ENCODE data around the gene JAG1. TPM values are rescaled to one million over a fixed set of nuclear protein-coding genes. Genes with fewer than 3 reads are reported as not detected.

Gene JAG1
- total RNA-seq, 4 donors from 2014 or later, result 30.7 to 41.9 (median 36.3) TPM

DNA sequence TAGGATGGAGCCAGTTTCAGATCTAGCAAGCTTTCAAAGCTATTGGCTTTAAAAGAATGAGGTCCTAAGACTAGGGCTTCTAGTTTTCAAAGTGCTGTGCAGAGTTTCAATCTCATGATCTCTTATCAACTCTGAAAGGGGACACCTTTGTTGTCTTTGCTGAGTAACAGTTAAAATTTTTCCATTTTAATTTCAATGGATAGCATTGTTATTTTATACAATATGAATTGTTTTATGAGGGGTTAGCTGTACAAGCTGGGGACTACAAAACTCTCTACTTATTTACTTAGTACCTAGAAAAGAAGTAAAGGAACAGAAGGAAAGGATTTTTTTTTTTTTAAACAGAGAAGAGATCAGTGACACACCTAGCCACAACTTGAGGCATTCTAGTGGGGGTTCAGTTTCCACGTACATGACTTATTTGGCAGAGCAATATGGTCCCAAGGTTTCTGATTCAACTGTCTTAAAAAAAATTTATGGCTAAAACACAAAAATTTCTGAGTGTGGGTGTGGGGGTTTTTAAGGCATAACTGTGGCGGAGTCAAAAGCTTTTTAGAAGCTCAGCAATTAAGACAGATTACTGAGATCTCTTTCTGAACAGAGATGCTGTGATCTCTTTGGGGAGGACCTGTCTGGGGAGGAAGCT is 46.1 kb upstream of the JAG1 start:
- TF ChIP-seq POLR2A (IDR thresholded peaks at IDR 0.05; ENCODE audit: low read depth) (no peak), POLR2AphosphoS5 (IDR thresholded peaks at IDR 0.05) (no peak), EP300 (IDR thresholded peaks at IDR 0.05) (no peak)
- TF ChIP-seq, protein P1, sequence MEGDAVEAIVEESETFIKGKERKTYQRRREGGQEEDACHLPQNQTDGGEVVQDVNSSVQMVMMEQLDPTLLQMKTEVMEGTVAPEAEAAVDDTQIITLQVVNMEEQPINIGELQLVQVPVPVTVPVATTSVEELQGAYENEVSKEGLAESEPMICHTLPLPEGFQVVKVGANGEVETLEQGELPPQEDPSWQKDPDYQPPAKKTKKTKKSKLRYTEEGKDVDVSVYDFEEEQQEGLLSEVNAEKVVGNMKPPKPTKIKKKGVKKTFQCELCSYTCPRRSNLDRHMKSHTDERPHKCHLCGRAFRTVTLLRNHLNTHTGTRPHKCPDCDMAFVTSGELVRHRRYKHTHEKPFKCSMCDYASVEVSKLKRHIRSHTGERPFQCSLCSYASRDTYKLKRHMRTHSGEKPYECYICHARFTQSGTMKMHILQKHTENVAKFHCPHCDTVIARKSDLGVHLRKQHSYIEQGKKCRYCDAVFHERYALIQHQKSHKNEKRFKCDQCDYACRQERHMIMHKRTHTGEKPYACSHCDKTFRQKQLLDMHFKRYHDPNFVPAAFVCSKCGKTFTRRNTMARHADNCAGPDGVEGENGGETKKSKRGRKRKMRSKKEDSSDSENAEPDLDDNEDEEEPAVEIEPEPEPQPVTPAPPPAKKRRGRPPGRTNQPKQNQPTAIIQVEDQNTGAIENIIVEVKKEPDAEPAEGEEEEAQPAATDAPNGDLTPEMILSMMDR (IDR thresholded peaks at IDR 0.05), result no peak

DNA sequence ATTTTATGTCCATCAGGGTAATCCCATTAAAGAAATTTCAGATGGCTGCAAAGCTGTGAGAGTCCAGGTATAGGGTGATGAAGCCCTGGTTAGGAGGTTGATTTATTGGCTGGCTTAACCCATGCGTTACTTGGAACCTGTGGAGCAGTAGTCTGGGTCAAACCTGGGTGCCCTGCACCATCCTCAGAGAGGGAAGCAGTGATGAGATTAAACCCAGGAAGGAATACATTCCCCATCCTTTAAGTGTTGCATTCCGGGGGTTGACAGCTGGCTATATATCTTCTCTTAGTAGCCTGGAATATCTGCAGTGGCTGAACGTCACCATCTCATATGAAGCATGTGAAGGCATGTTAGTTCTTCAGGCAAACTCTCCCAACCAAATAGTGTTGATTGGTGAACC is 44.9 kb upstream of the JAG1 start:
- DNase-seq (ENCODE audit: extremely low spot score), result no peak
- Histone ChIP-seq H3K36me3 (no peaks in the 10 kb centered on the region), H3K27me3 (peaks cover 0 to 6% (median 0%) of the 10 kb centered on the region in 4 donors), H3K27ac (replicated peaks in 1 of 4) (no peak overlapping the region), H3K4me1 (peaks cover 0 to 21% (median 0%) of the 10 kb centered on the region in 4 donors), H3K4me3 (no peak overlapping the region), H3K9me3 (no peaks in the 10 kb centered on the region)
- WGBS, result 87% methylated on average over 3 of the region's 3 CpGs
- intact Hi-C loops (cut with DNase I), result no loop called here
- no peak for TF ChIP-seq EP300 (IDR thresholded peaks at IDR 0.05)
- TF ChIP-seq, protein P1 (IDR thresholded peaks at IDR 0.05), result no peak
- no peak for TF ChIP-seq POLR2AphosphoS5 (IDR thresholded peaks at IDR 0.05)
- no peak for TF ChIP-seq POLR2A (IDR thresholded peaks at IDR 0.05; ENCODE audit: low read depth)

More for the DNA sequence above, 46.1 kb upstream of the JAG1 start:
- intact Hi-C loops (cut with DNase I), result no loop called here
- Histone ChIP-seq H3K9me3 (no peaks in the 10 kb centered on the region), H3K27me3 (peaks cover 0 to 6% (median 0%) of the 10 kb centered on the region in 4 donors), H3K4me3 (no peak overlapping the region), H3K36me3 (no peaks in the 10 kb centered on the region), H3K4me1 (peaks cover 0 to 21% (median 0%) of the 10 kb centered on the region in 4 donors), H3K27ac (replicated peaks in 1 of 4) (no peak overlapping the region)
- DNase-seq (ENCODE audit: extremely low spot score), result no peak
- WGBS, result 92% methylated on average over 2 of the region's 2 CpGs

GRCh38 chr20:10716855-10717254 is 43.1 kb upstream of the JAG1 start:
- H3K27ac ChIP-seq (replicated peaks in 1 of 4), result no peak overlapping the region
- no peak overlapping the region for H3K4me3 ChIP-seq
- peaks cover 0 to 21% (median 0%) of the 10 kb centered on the region in 4 donors for H3K4me1 ChIP-seq
- no peaks in the 10 kb centered on the region for H3K9me3 ChIP-seq
- H3K36me3 ChIP-seq, result no peaks in the 10 kb centered on the region
- DNase-seq (ENCODE audit: extremely low spot score), result no peak
- H3K27me3 ChIP-seq, result peaks cover 0 to 6% (median 0%) of the 10 kb centered on the region in 4 donors
- TF ChIP-seq, protein P1 (IDR thresholded peaks at IDR 0.05), result no peak
- TF ChIP-seq EP300 (IDR thresholded peaks at IDR 0.05), result no peak
- no peak for TF ChIP-seq POLR2AphosphoS5 (IDR thresholded peaks at IDR 0.05)
- no peak for TF ChIP-seq POLR2A (IDR thresholded peaks at IDR 0.05; ENCODE audit: low read depth)
- intact Hi-C loops (cut with DNase I), result no loop called here

- Histone ChIP-seq H3K27ac (replicated peaks in 1 of 4) (no peak overlapping the region), H3K9me3 (no peaks in the 10 kb centered on the region), H3K27me3 (peaks cover 0 to 6% (median 0%) of the 10 kb centered on the region in 4 donors), H3K4me1 (peaks cover 0 to 12% (median 0%) of the 10 kb centered on the region in 4 donors), H3K36me3 (no peaks in the 10 kb centered on the region), H3K4me3 (no peak overlapping the region)
- DNase-seq (ENCODE audit: extremely low spot score), result no peak
- no peak for TF ChIP-seq POLR2A (IDR thresholded peaks at IDR 0.05; ENCODE audit: low read depth)
- TF ChIP-seq, protein P1 (IDR thresholded peaks at IDR 0.05), result no peak
- TF ChIP-seq POLR2AphosphoS5 (IDR thresholded peaks at IDR 0.05), result no peak
- no peak for TF ChIP-seq EP300 (IDR thresholded peaks at IDR 0.05)
- intact Hi-C loops (cut with DNase I), result no loop called here
- WGBS, result 51% methylated on average over 2 of the region's 2 CpGs
Measured at GRCh38 chr20:10715035-10715434, 41.2 kb upstream of the JAG1 start.

Measured in esophagus muscularis mucosa (tissue), 4 donors.